Left hindlimb (tissue), 1 donor: ENCODE data around the gene TMEM170A.
A peak's percentile ranks its signal among the peaks of the same experiment; 100 is the strongest.

Experiments used
- DNase-seq: peaks from one replicate; pipeline ENCODE4 v3.0.0-alpha.2; 2018

The TMEM170A gene, protein sequence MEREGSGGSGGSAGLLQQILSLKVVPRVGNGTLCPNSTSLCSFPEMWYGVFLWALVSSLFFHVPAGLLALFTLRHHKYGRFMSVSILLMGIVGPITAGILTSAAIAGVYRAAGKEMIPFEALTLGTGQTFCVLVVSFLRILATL

DNA sequence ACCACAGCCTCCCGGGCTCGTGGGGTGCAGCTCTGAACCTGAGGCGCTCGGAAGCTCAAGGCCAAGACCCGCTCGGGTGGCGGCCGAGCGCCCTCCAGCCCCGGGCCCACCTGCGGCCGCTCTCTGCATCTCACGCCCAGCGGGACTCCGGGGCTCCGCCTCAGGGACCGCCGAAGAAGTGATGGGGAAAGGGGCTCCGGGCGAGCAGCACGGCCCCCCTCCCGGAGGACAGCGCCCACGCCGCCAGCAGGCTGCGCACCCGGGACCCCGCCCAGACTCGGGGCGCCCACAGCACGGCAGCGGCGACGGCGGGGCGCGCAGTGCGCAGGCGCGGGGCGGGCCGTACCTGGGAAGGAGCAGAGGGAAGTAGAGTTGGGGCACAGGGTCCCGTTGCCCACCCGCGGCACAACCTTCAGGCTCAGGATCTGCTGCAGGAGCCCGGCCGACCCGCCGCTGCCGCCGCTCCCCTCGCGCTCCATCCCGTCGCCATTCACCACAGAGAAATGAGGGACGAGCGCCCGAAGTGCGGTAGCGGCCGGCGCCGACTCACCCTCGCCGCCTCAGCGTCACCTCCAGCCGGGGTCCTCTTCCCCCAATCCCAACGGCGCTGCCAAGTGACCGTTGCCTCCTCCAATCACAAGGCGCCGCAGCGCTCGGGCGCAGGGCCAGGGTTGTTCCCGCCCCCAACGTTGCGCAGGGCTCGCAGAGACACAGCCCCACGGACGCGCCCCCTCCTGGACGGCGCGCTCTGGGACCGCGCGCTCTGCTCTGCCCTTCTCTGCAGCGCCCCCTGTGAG, at the start of gene TMEM170A:
Gene TMEM170A (minus strand): TSS at position 568 of the 797 bp plus-strand sequence. CDS start 89 bp downstream, at position 479.
- peak; percentile 100 for DNase-seq

- DNase-seq = no peak
Observed at GRCh38 chr16:75506574-75506973, 42.1 kb upstream of the TMEM170A start.

DNA sequence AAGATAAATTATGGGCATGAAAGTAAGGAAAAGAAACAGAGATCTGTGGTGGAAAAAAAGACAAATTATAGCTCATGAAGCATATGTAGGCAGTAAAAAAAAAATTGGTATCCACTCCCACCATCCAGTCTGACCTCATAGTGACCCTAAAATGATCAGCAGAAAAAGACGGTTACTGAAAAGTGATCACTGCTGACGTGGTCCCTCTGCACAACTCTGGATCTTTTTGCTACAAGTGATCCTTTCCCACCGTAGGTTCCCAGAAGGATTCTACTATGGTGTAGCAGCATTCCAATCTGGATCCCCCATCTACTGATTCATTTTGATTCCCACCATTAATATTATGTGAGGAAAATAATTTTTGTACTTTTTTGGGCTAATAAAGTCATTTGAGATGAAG, 41.6 kb upstream of the TMEM170A start:
- no peak for DNase-seq

DNA sequence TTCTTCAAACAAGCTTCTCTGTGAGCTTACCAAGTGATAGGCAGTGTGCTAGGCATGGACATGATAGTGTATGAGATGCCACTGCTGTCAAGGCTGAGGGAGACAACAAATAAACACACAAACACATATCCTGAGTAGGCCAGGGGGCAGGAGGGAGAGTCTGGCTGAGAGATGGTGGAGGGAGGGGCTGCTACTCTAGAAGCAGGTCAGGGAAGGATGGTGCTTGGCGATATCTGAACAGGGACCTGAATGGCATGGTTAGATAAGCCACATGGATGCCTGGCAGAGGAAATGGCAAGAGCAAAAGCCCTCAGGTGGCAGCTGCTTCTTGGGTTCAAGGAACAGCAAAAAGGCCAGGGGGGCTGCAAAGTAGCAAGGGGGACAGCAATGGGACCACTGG, 39.3 kb upstream of the TMEM170A start:
- DNase-seq = no peak

DNA sequence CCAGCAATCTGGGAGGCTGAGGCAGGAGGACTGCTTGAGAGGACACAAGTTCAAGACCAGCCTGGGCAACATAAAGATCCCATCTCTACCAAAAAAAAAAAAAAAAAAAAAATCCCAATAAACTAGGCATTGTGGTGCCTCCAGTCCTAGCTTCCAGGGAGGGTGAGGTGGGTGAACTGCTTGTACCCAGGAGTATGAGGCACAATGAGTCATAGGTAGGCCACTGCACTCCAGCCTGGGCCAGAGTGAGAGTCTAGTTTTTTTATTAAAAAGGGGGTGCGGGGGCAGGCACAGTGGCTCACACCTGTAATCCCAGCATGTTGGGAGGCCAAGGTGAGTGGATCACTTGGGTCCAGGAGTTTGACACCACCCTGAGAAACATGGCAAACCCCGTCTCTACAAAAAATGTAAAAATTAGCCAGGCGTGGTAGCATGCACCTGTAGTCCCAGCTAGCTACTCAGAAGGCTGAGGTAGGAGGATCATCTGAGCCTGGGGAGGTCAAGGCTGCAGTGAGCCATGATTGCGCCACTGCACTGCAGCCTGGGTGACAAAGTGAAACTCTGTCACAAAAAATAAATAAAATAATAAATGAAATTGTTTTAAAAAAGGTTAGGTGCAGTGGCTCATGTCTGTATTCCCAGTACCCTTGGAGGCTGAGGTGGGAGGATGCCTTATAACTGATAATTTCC, 38.6 kb upstream of the TMEM170A start:
- no peak for DNase-seq

- DNase-seq = peak; percentile 78
Observed at GRCh38 chr16:75501820-75502219, 37.3 kb upstream of the TMEM170A start.

- DNase-seq = no peak
Observed at GRCh38 chr16:75501359-75501758, 36.9 kb upstream of the TMEM170A start.

GRCh38 chr16:75498605-75499322, 34.3 kb upstream of the TMEM170A start:
- DNase-seq = peak; percentile 80

DNA sequence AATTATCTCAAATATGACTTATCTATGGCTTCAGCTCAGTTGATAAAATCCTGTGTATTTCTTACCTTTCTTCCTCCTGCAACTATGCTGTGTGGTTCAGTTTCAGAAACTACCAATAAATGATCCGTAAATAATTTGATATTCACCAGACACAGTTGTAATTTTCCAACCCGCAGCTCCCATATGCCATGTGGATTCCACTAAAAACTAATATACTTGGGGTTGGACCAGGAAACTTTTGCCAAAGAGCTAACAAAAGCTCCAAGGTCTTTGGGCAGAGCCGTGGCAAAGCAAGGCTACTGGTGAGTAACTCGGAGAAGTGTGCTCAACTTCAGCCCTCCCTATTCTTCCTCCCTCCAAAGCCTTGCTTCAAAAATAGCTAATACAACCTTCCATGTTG, 33.1 kb upstream of the TMEM170A start:
- DNase-seq = no peak

DNA sequence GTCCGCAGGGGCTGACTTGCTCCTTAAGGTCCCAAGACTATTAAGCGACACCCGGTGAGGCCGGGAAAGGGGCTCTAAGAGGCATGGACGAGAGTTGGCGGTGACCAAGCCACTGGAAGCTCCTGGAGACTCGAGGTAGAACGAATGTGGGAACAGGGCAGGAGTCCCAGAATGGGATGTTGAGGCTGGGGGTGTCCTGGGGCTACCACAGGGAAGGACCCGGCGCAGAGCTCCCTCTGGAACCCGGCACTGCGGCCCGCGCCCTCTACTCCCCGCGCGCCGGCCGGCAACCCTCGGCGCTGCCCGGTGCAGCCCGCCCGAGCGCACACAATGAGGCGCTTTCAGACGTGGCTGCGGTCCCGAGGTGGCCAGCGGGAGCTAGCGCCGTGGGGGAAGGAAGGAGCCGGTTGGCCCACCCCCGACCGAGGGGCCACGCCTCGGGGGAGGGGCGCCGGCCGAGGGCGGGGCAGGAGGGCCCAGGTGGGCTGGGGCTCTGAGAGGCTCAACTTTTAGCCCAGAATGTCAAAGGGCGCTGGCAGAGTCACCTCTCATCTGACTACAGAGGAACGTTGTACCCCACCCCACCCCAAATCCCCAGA, 30.7 kb upstream of the TMEM170A start, which contains the start of gene CHST6:
Gene CHST6 (minus strand): TSS at position 366 of the 599 bp plus-strand sequence. CDS start 15,613 bp downstream, outside the sequence.
- peak; percentile 79 for DNase-seq

GRCh38 chr16:75494661-75495075, 30.2 kb upstream of the TMEM170A start:
- peak; percentile 47 for DNase-seq

DNA sequence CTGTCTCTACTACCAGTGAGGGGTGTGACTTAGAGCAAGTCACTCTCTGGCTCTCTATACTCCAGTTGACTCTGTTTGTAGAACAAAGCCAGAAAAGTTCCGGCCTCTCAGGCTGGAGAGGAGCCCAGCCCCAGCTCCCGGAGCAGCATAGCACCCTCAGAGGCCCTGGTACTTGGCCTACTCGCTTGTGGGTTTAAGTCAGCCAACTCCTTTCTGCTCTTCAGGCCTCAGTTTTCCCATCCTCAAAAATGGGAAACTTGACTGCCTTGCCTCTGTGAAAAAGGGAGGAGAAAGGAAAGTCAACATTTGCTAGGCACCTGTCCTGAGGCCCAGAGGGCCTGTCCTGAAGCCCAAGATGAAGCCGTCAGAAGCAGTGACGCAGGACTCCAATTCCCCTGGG, 29.7 kb upstream of the TMEM170A start:
- DNase-seq = no peak

- no peak for DNase-seq
Observed at GRCh38 chr16:75491876-75492275, 27.4 kb upstream of the TMEM170A start.

- DNase-seq = no peak
Observed at GRCh38 chr16:75488322-75488721, 23.8 kb upstream of the TMEM170A start.

GRCh38 chr16:75486676-75487313, 22.3 kb upstream of the TMEM170A start:
- DNase-seq = no peak

GRCh38 chr16:75486014-75486675, 21.7 kb upstream of the TMEM170A start:
- no peak for DNase-seq

DNA sequence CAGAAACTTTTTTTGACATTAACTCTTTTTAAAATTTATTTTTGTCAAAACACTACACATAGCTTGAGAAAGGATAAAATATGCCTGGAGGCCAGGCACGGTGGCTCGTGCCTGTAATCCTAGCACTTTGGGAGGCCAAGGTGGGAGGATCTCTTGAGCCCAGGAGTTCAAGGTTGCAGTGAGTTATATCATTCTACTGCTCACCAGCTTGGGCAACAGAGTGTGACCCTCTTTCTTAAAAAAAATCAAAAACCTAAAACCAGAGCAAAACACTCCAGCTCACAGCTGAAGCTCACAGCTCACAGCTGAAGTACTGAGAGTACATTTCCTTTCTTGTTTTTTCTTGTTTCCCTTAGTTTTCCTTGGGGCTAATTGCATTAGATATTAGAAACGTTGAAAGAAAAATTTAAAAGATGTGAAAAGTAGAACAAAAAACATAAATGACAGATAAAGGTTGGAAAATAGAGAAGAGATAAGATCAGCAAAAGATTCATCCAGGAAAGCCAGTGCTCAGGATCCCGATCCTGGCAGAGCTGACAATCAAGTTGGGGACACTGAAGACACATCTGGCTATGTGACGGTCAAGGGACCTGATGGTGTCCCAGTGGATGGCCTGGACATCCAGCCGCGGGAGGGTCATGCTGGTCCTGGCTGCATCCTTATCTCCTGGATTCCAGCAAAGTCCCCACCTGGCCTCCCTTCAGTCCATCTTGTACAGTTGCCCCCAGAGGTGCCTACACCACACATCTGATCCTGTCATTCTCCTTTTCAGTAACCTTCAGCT, 20.9 kb upstream of the TMEM170A start:
- DNase-seq = no peak

DNA sequence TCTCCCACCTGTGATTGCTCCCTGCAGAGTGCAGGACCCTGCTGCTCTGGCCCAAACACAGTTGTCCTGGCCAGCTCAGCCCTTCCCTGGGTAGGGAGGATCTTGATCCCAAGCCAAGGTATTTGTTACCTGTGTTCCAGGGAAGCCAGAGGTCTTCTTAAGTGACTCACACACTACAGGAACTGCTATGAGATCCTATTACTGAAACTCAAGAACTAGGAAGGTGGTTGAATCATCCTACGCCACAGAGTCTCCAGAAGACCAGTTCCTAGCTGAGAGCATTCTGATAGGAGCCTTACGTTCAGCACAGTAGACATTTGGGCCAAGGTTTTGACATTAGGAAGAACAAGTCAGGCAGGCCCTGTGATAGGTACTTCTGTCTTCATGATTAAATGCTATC, 18.7 kb upstream of the TMEM170A start:
- DNase-seq = no peak

DNA sequence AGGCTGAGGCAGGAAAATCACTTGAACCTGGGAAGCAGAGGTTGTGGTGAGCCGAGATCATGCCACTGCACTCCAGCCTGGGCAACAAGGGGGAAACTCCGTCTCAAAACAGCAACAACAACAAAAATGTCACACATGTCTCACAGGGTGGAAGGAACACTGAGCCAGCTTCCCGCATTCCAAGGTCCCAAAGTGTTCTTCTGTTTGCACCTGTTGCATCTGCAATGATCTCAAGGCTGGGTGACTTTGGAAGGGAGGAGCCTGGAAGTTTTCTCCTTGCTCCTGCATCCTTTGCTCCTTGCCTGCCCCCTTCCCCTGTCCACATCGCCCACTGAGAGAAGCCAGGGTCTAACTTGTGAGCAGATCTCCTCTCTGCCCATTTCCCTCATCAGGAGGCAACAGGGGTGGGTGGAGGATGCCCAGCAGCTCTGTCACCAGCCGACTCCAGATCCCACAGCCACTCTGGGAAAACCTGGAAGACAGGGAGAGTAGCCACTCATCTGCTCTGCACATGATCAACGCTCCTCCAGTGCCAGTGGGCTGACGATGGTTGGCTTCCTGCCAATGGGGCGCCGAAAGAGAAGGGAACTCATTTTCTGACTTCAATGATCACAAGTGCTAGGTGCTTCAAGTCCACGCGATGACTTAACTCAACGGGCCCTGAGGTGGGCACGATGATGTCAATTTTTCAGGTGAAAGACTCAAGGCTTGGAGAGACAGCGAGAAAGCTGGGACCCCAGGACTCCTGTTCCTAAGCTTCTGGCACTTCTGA, 18.1 kb upstream of the TMEM170A start:
- DNase-seq = no peak

GRCh38 chr16:75481475-75481874, 17.0 kb upstream of the TMEM170A start:
- DNase-seq = no peak
